GM19328 (cell line): ENCODE data around the gene FOXS1.
"Not testable (repeated sequence)": the region's sequence is repeated elsewhere in the genome, so short reads cannot be mapped to it uniquely, and the experiment has no call there.

ENCODE experiments used
- ATAC-seq: cut with Tn5 transposase; IDR thresholded peaks from one replicate; pipeline ENCODE4 v1.9.1; 2021; ENCODE audit warnings: mild to moderate bottlenecking, moderate library complexity; ENCODE audit not compliant: unreplicated experiment

Gene FOXS1

GRCh38 chr20:31824125-31824485 is 21.3 kb downstream of the FOXS1 start:
- no peak for ATAC-seq

- no peak for ATAC-seq
These were observed 21.9 kb downstream of the FOXS1 start for GRCh38 chr20:31823360-31824124.

- ATAC-seq, result no peak
These were observed 22.7 kb downstream of the FOXS1 start for GRCh38 chr20:31822421-31823330.

GRCh38 chr20:31821427-31821826 is 24.0 kb downstream of the FOXS1 start:
- no peak for ATAC-seq

- no peak for ATAC-seq
These were observed 25.2 kb downstream of the FOXS1 start for GRCh38 chr20:31820228-31820627.

- ATAC-seq, result no peak
These were observed 26.2 kb downstream of the FOXS1 start, which contains the start of gene MYLK2 for GRCh38 chr20:31819083-31819784. Gene MYLK2 (plus strand): TSS chr20:31819356. CDS start chr20:31819581, 225 bp downstream.

GRCh38 chr20:31818376-31818908 is 27.0 kb downstream of the FOXS1 start:
- ATAC-seq, result no peak

GRCh38 chr20:31817461-31817860 is 27.9 kb downstream of the FOXS1 start:
- ATAC-seq, result no peak

- no peak for ATAC-seq
These were observed 29.2 kb downstream of the FOXS1 start for GRCh38 chr20:31816221-31816620.

GRCh38 chr20:31815408-31816188 is 29.8 kb downstream of the FOXS1 start:
- no peak for ATAC-seq

GRCh38 chr20:31814142-31814541 is 31.3 kb downstream of the FOXS1 start:
- ATAC-seq, result not testable (repeated sequence)

GRCh38 chr20:31813611-31814010 is 31.8 kb downstream of the FOXS1 start:
- no peak for ATAC-seq

GRCh38 chr20:31811796-31812728 is 33.3 kb downstream of the FOXS1 start:
- ATAC-seq, result no peak

GRCh38 chr20:31811198-31811597 is 34.2 kb downstream of the FOXS1 start:
- ATAC-seq, result no peak

- no peak for ATAC-seq
These were observed 35.7 kb downstream of the FOXS1 start for GRCh38 chr20:31809661-31810060.

- no peak for ATAC-seq
These were observed 36.9 kb downstream of the FOXS1 start for GRCh38 chr20:31808481-31808880.

GRCh38 chr20:31806564-31807355 is 38.6 kb downstream of the FOXS1 start:
- ATAC-seq, result no peak

GRCh38 chr20:31803552-31804291 is 41.7 kb downstream of the FOXS1 start:
- ATAC-seq, result no peak
